Measurements from ENCODE around the gene AK9.
"Not testable (repeated sequence)": the region's sequence is repeated elsewhere in the genome, so short reads cannot be mapped to it uniquely, and the experiment has no call there.

The AK9 gene

DNA sequence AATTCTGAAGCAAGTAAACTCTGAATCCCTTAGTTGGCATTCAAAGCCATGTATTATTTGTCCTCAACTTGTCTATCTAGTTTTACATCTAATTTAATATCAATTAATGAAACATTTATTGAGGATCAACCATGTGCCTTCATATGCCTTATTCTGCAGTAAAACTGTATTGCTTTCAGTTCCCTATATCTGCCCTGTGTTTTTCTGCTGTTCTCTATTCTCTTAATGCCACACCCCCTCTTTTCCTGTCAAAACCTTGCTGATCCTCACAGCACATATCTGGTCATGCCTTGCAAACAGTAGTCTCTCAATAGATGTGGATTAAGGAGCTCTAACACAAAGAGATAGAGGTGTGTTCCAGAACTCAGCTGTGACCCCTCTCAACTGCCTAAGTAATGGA lies 2.1 kb upstream of the AK9 start:
- no peak for DNase-seq

DNA sequence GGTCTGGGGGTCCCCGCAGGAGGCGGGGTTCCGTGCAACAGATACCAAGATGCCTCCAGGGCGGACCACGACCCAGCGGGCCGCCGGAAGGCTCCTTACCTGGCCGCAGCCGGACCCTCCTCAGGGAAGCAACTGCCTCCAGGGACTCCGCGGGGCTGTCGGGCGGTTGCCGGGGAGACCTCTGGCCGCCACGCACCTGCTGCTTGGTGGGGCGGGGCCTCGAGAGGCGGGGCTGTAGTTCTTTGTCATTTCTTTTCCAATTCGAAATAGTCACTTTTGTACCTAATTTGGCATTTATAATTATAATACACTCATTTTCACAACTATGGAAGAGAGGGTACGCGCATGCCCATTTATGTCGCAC lies 647 bp downstream of the AK9 start:
- peak in 1 of 2 donors; percentile 38 for DNase-seq

- no peak for DNase-seq
These were observed 3.7 kb downstream of the AK9 start for GRCh38 chr6:109687271-109687761.

GRCh38 chr6:109686566-109687265 lies 4.3 kb downstream of the AK9 start:
- no peak for DNase-seq

GRCh38 chr6:109678661-109679505 lies 12.1 kb downstream of the AK9 start:
- not testable (repeated sequence) for DNase-seq

DNA sequence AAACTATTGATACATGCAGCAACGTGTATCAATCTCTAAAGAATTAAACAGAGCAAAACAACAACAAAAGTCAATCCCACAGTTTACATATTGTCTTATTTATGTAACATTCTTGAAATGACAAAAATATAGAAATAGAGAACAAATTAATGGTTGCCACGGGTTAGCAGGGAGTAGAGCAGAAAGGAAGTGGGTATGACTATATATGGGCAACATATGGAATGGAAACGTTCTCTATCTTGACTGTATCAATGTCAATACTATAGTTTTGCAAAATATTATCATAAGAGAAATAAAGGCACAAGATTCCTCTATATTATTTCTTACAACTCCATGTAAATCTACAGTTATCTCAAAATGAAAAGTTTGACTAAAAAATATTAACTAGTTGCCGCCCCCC lies 12.8 kb downstream of the AK9 start:
- no peak for DNase-seq

- DNase-seq: no peak
These were observed 14.3 kb downstream of the AK9 start for GRCh38 chr6:109676724-109677123.

GRCh38 chr6:109672839-109673238 lies 18.2 kb downstream of the AK9 start:
- no peak for DNase-seq

GRCh38 chr6:109672175-109672574 lies 18.8 kb downstream of the AK9 start:
- no peak for DNase-seq

GRCh38 chr6:109671733-109672132 lies 19.3 kb downstream of the AK9 start:
- DNase-seq: no peak

DNA sequence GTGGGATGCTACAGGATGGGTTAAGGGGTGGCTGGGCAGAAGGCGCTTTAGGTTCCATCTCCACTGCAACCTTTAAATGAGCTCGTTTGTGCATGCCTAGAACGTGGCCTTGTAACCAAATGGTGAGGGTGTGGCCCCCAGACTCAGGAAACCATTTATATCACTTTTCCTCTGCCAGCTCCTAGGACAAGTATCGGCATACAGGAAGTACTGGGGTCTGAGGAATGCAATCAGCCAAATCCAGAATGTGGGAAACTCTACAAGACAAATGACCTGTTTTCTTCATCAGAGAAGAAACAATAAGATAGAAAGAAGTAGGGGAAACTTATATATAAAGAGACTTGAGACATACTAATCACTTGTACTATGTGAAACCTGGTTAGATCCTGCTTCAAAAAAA lies 21.2 kb downstream of the AK9 start:
- DNase-seq: no peak

- DNase-seq: no peak
These were observed 28.8 kb downstream of the AK9 start for GRCh38 chr6:109662192-109662591.

DNA sequence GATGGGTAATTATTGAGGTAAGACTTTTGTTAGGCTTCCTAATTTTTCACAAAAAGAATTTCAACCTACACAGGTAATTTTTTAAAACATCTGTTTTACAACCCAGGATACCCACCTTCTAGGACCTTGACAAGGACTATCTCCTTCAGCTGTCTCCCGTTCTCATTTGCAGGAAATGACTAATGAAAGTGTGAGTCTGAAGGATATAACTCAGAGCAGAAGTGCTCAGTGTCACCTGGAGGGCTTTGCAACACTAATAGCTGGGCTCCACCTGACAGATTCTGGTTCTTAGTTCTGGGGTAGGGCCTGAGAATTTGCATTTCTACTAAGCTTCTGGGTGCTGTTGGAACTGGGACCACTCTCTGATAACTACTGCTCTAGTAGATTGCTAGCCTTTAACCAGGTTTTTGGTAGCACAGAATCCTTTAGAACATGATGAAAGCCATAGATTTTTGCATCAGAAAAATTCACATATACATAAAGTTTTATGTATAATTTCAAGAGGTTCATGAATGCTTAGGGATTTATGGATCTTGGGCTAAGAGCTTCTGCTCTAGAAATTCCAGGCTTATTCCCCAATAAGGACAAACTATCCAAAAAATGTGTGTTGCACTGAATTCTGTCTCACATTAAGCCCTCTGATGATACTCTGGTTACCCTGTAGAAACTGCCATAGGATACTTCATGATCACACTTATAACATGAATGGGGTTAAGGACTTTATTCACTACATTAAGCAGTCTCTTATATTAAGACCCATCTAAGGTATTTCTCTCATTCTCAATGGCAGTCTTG lies 30.3 kb downstream of the AK9 start:
- no peak for DNase-seq

- no peak for DNase-seq
These were observed 35.2 kb downstream of the AK9 start for GRCh38 chr6:109655761-109656262.

- DNase-seq: no peak
These were observed 37.7 kb downstream of the AK9 start for GRCh38 chr6:109653264-109653663.

DNA sequence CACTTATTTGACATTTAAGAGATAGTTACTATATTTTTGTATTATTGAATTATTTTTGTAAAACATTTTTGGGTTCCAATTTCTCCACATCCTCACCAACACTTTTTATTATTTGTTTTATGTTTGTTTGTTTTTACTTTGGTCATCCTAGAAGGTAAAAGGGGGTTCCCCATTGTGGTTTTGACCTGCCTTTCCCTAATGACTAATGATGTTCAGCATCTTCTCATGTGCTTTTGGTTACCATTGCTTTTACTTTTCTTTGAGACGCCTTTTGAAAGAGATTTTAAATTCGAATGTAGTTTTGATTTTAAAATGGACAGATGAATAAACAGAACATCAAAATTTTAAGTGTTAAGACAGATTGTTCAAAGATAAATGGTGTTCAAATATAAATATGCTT lies 46.9 kb downstream of the AK9 start:
- no peak for DNase-seq

DNA sequence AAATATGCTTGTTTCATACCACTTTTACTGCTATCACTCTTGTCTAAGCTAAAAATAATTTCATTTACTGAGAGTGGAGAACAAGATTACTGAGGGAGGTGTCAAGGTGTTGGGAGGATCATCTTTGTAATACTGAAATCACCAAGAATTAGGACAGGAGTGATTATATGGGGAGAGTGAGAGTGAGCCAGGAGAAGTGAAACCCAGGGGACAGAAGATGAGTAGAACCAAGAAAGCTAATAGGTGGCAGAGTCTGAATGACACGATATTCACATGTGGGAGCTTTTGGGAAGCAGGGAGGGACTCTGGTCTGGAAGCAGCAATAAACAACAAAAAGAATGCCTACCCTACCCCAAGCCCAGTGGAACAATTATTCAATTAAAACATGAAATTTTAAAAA lies 58.6 kb downstream of the AK9 start:
- DNase-seq: no peak

DNA sequence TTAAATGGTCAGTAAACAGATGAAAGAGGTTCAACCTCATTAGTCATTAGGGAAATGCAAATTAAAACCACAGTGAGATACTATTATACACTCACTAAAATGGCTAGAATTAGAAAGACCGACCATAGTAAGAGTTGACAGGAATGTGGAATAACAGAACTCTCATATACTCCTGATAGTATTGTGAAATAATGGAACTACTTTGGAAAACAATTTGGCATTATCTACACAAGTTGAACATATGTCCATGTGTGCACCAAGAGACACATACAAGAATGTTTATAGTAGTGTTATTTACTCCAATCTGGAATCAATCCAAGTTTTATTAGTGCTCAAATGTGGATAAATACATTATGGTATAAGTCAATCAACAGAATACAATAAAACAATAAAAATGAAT lies 59.6 kb downstream of the AK9 start:
- DNase-seq: no peak

- DNase-seq: no peak
These were observed 62.6 kb downstream of the AK9 start for GRCh38 chr6:109628158-109629000.

- DNase-seq: no peak
These were observed 64.7 kb downstream of the AK9 start for GRCh38 chr6:109626311-109626710.

- DNase-seq: no peak
These were observed 65.8 kb downstream of the AK9 start for GRCh38 chr6:109625199-109625598.

DNA sequence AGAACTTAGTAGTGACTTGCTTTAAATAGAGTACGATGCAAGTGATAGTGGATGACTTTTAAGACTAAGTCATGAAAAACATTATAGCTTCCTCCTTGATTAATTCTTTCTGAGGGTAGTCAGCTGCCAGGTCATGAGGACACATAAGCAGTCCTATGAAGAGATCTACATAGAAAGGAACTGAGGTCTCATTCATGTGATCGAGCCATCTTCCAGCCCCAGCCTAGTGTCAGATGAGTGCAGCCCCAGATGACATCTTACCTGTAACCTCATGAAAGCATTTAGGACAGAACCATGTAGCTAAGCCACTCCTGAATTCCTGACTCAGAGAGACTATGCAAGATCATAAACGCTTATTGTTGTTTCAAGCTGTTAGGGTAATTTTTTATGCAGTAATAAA lies 67.7 kb downstream of the AK9 start:
- no peak for DNase-seq
